ENCODE measurements around the gene OR8D2.

Gene OR8D2, protein sequence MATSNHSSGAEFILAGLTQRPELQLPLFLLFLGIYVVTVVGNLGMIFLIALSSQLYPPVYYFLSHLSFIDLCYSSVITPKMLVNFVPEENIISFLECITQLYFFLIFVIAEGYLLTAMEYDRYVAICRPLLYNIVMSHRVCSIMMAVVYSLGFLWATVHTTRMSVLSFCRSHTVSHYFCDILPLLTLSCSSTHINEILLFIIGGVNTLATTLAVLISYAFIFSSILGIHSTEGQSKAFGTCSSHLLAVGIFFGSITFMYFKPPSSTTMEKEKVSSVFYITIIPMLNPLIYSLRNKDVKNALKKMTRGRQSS

GRCh38 chr11:124320097-124320496 lies at the start of gene OR8D2:
Gene OR8D2 (minus strand): TSS chr11:124320197. CDS start chr11:124320197, 0 bp downstream.
- H3K27me3 ChIP-seq (ENCODE audit: insufficient read depth, low read length, poor library complexity), result peaks cover 4% of the 10 kb centered on the region
- no peaks in the 10 kb centered on the region for H3K4me1 ChIP-seq (ENCODE audit: insufficient read depth, low read length)
- no peak within 1 kb of the TSS for H3K4me3 ChIP-seq (ENCODE audit: low read depth in 1 of 2, low read length in 2 of 2)
- no peak within 1 kb of the TSS for H3K4me2 ChIP-seq (ENCODE audit: insufficient read depth, low read length)
- no peaks in the 10 kb centered on the region for H3K9me3 ChIP-seq (ENCODE audit: insufficient read depth, low read length, severe bottlenecking)
- no peak within 1 kb of the TSS for H3K27ac ChIP-seq (ENCODE audit: low read length)
- H3K9ac ChIP-seq (ENCODE audit: low read depth, low read length), result no peak within 1 kb of the TSS
- H3K36me3 ChIP-seq (ENCODE audit: insufficient read depth, low read length), result no peaks in the 10 kb centered on the region
- ATAC-seq (ENCODE audit: insufficient read depth, low read depth) (no peak), DNase-seq (no peak)
- TF ChIP-seq, protein P1, sequence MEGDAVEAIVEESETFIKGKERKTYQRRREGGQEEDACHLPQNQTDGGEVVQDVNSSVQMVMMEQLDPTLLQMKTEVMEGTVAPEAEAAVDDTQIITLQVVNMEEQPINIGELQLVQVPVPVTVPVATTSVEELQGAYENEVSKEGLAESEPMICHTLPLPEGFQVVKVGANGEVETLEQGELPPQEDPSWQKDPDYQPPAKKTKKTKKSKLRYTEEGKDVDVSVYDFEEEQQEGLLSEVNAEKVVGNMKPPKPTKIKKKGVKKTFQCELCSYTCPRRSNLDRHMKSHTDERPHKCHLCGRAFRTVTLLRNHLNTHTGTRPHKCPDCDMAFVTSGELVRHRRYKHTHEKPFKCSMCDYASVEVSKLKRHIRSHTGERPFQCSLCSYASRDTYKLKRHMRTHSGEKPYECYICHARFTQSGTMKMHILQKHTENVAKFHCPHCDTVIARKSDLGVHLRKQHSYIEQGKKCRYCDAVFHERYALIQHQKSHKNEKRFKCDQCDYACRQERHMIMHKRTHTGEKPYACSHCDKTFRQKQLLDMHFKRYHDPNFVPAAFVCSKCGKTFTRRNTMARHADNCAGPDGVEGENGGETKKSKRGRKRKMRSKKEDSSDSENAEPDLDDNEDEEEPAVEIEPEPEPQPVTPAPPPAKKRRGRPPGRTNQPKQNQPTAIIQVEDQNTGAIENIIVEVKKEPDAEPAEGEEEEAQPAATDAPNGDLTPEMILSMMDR (IDR thresholded peaks at IDR 0.05; ENCODE audit: borderline replicate concordance, extremely low read depth, low read length, poor library complexity, severe bottlenecking), result no peak
- no peak for TF ChIP-seq EZH2 (IDR thresholded peaks at IDR 0.05; ENCODE audit: borderline replicate concordance, low read depth, low read length, severe bottlenecking)
- H4K20me1 ChIP-seq (ENCODE audit: insufficient read depth, low read length), result no peaks in the 10 kb centered on the region
- H2AFZ ChIP-seq (ENCODE audit: low read depth, low read length), result no peak within 1 kb of the TSS
- H3K79me2 ChIP-seq (ENCODE audit: insufficient read depth, low read length), result no peaks in the 10 kb centered on the region

DNA sequence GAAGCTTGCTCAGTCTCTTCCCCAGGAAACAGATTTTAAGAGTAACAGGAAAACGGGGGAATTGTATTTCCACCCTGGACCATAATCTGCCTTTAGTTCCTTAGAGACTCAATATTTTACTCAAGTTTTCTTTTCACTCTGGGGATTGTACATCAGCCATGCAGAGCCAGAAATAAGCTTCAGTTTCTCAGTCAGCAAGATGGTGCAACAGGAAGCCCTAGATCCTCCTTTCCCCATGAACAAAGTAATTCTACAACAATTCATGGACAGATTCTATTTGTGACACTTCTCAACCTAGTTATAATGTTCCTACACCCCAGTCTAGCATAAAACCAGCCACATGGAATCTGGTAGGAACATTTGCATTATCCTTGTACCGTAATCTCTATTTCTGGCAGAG lies 39.6 kb upstream of the OR8D2 start:
- no peak overlapping the region for H3K4me3 ChIP-seq (ENCODE audit: low read depth in 1 of 2, low read length in 2 of 2)
- ATAC-seq (ENCODE audit: insufficient read depth, low read depth) (no peak), DNase-seq (no peak)
- H3K4me2 ChIP-seq (ENCODE audit: insufficient read depth, low read length), result no peak overlapping the region
- H3K27ac ChIP-seq (ENCODE audit: low read length), result no peak overlapping the region
- no peak overlapping the region for H2AFZ ChIP-seq (ENCODE audit: low read depth, low read length)
- no peaks in the 10 kb centered on the region for H4K20me1 ChIP-seq (ENCODE audit: insufficient read depth, low read length)
- no peaks in the 10 kb centered on the region for H3K4me1 ChIP-seq (ENCODE audit: insufficient read depth, low read length)
- no peaks in the 10 kb centered on the region for H3K9me3 ChIP-seq (ENCODE audit: insufficient read depth, low read length, severe bottlenecking)
- H3K79me2 ChIP-seq (ENCODE audit: insufficient read depth, low read length), result no peaks in the 10 kb centered on the region
- H3K9ac ChIP-seq (ENCODE audit: low read depth, low read length), result no peak overlapping the region
- TF ChIP-seq, protein P1 (IDR thresholded peaks at IDR 0.05; ENCODE audit: borderline replicate concordance, extremely low read depth, low read length, poor library complexity, severe bottlenecking), result no peak
- TF ChIP-seq EZH2 (IDR thresholded peaks at IDR 0.05; ENCODE audit: borderline replicate concordance, low read depth, low read length, severe bottlenecking), result no peak
- H3K27me3 ChIP-seq (ENCODE audit: insufficient read depth, low read length, poor library complexity), result peaks cover 4% of the 10 kb centered on the region
- H3K36me3 ChIP-seq (ENCODE audit: insufficient read depth, low read length), result no peaks in the 10 kb centered on the region

DNA sequence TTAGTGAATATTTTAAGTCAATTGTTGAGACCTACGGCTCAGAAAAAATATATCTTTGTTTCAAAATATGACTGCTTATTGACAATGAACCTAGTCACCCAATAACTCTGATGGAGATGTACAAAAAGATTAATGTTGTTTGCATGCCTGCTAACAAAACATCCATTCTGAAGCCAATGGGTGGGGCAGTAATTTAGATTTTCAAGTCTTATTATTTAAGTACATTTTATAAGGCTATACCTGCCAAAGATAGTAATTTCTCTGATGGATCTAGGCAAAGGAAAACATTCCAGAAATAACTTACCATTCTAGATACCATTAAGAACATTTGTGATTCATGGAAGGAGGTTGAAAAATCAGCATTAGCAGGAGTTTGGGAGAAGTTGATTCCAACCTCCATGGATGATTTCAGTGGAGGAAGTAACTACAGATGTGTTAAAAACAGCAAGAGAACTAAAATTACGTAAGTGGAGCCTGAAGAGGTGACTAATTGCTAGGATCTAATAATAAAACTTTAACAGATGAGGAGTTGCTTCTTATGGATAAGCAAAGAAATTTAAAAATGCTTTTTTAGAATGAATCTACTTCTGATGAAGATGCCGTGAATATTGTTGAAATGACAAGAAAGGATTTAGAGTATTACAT lies 26.4 kb upstream of the OR8D2 start:
- Histone ChIP-seq H3K27ac (ENCODE audit: low read length) (no peak overlapping the region), H3K79me2 (ENCODE audit: insufficient read depth, low read length) (no peaks in the 10 kb centered on the region), H3K4me2 (ENCODE audit: insufficient read depth, low read length) (no peak overlapping the region), H3K9ac (ENCODE audit: low read depth, low read length) (no peak overlapping the region), H2AFZ (ENCODE audit: low read depth, low read length) (no peak overlapping the region), H3K36me3 (ENCODE audit: insufficient read depth, low read length) (no peaks in the 10 kb centered on the region), H3K4me3 (ENCODE audit: low read depth in 1 of 2, low read length in 2 of 2) (no peak overlapping the region), H3K9me3 (ENCODE audit: insufficient read depth, low read length, severe bottlenecking) (no peaks in the 10 kb centered on the region), H3K4me1 (ENCODE audit: insufficient read depth, low read length) (no peaks in the 10 kb centered on the region), H3K27me3 (ENCODE audit: insufficient read depth, low read length, poor library complexity) (no peaks in the 10 kb centered on the region), H4K20me1 (ENCODE audit: insufficient read depth, low read length) (no peaks in the 10 kb centered on the region)
- TF ChIP-seq EZH2 (IDR thresholded peaks at IDR 0.05; ENCODE audit: borderline replicate concordance, low read depth, low read length, severe bottlenecking), result no peak
- TF ChIP-seq, protein P1 (IDR thresholded peaks at IDR 0.05; ENCODE audit: borderline replicate concordance, extremely low read depth, low read length, poor library complexity, severe bottlenecking), result no peak
- ATAC-seq (ENCODE audit: insufficient read depth, low read depth), result no peak
- DNase-seq, result no peak

Measured in DND-41 (cell line).